Fibroblast of skin of left quadriceps (primary cell): Measurements from ENCODE around the gene CNPY1.

ENCODE experiments used
- DNase-seq, 2 experiments: peaks; one replicate each; pipeline ENCODE4 v3.0.0-alpha.2; 2013; ENCODE audit warnings: low read depth in 2 of 2

The CNPY1 gene

DNA sequence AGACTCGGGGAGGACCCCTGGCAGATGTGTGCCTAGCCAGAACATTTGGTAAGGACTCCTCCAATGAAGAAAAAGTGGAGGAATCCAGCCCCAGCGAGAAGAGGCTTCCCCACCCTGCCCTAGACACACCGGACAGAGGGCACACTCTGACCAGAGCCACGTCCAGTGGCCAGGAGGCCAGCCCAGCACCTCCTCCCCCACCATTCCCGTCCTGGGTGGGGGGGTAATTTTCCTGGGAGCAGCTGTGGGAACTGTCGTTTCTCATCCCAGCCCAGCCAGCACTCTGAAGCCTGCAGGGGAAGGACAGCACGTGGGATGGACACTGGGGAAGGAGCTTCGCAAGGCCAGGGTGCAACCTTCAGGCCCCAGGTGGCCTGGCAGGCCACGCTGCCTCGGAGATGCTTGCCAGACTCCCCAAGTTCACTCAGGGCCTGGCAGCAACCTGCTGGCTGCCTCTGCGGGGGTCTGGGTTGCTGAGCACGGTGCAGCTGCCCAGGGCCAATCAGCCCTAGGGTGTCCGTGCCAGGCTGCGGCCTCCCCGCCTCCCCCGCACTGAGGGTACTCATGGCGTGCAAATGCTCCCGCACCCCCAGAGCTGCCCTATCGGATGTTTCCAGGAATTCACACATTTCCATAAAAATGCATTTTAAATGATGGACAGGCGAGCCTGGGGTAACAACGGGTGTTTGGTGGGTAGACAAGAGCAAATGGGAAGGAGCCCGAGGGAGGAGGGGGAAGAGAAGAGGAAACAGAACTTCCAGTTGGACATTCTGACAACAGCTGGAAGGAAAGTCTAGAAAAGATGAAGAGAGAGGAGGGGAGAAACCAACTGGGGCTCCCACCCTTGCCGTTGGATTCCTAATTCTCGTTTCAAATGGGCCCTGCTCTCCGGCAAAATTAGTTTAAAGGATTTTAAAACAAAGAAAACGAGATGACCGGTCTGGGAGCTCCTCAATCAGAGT, 90.3 kb downstream of the CNPY1 start:
- no peak for DNase-seq

DNA sequence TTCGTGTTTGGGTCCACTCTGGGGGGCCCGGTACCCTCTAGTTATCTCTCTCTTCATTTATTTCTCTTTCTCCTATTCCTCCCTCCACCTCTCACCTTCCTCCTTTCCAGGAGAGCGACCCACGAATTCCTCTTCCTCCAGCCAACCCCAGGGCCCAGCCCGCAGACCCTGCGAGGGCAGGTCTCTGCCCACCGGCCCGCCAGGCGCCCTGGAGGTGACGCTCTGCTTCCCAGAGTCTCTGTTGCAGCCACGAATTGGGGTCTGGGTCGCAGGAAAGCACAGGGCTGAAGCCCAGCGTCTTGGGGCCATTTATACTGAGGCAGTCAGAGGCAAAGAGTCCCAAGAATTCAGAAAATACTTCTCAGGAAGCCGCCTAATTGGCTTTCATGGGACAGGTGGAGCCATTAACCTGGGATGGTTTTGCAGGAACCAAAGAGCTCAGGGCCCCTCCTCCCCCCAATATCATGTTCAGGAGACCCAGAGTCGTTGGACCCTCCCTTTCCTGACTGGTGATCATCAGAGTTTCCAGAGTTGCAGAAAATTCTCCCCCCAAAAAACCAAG, 91.1 kb downstream of the CNPY1 start:
- no peak for DNase-seq

DNA sequence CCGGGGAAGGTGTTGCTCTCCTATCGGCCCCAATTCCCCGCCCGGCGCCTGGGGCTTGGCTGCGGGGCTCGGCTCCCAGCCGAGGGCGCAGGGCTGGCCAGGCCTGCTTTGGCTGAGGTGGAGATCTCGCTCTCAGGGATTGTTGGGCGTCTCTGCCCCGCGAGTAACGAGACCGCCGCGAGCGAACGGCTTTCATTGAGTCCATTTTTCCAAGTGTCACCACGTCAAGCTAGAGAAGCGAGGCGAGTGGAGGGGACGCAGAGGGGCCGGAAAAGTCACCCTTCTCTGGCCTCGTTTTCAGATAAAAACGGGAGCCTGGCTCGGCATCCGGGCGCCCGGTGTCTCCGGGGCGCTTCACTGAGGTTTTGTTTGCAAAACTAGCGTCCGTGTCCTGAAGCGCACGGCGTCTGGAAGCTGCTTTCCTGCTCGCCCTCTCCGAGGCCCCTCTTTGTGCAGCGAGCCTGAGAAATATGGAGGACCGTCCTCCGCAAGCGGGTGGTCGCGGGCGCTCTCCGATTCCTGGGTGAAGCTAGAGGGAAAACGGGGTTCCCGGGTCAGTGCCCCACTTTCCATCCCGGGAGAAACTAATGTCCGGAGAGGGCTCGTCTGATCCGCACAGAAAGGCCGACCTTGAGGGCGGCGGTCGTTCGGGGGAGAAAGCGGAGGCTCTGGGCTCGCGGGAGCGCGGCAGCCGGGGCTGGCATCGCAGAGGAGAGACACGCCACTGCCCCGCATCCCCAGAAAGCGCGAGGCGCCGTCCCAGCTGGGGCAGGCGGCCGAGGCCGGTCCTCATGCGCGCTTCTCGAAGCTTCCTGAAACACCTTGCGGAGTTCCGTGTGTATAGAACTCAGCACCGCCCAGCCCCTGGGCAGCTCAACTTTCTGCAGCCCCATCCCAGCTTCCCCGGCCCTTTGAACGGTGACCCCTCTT, 91.9 kb downstream of the CNPY1 start:
- no peak for DNase-seq

DNA sequence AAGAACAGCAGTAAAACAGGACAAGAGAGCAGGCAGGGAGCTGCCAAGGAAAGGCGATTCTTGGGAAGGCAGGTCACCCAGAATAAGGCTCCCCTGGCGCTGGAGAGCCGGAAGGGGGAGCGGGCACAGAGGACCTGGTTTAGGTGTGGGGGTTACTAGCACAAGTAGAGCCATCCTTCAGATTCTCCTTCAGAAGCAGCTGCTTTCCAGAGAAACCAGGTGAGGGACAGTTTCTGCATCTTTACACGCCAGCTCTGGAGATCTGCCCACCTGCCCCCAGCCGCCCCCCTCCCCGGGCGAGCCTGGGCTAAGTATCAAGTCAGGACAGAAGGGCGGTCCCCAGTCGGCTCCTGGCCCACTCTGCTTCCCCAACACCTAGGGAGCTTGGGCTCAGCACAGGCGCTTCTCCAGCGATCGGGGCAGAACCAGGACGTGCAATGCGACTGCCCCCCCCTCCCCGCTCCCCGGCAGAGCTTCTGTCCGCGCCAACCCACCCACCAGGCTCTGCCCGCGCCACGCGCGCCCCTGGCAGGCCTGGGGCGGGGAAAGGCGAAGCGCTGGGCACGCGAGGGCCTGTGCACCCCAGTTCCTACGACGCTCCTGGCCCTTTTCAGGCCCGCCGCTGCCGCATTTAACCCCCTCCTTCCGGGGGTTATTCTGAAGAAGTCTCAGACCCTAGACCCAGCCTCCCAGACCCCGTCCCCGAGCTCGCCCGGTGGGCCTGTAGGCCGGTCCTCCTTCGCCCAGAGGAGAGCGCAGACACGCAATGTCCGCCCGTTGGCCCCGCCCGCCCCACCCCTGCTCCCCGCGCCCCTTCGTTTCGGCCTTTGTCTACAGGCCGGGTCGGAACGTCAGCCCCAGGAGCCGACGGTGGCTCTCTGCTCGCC, 92.8 kb downstream of the CNPY1 start:
- DNase-seq = no peak

- DNase-seq = no peak
Observed at GRCh38 chr7:155452505-155453295, 93.7 kb downstream of the CNPY1 start.

- DNase-seq = no peak
Observed at GRCh38 chr7:155451840-155452239, 94.5 kb downstream of the CNPY1 start.
